Measurements from ENCODE around the gene CYP20A1.
"Not testable (repeated sequence)": the region's sequence is repeated elsewhere in the genome, so short reads cannot be mapped to it uniquely, and the experiment has no call there.

Gene CYP20A1

GRCh38 chr2:203209538-203209937 is 29.3 kb upstream of the CYP20A1 start:
- no peak overlapping the region for H3K4me3 ChIP-seq (ENCODE audit: low read length)
- H3K9me3 ChIP-seq (ENCODE audit: control insufficient read depth, insufficient read depth, low read length) = no peaks in the 10 kb centered on the region
- no peak overlapping the region for H3K4me2 ChIP-seq (ENCODE audit: low read length)
- H3K27ac ChIP-seq (ENCODE audit: low read depth, low read length) = no peak overlapping the region
- no peaks in the 10 kb centered on the region for H3K79me2 ChIP-seq (ENCODE audit: control insufficient read depth, low read length)
- H3K9me2 ChIP-seq (replicated peaks; ENCODE audit: control insufficient read depth, low read length) = no peaks in the 10 kb centered on the region
- TF ChIP-seq CTCF (IDR thresholded peaks at IDR 0.05; ENCODE audit: low read depth, low read length, poor library complexity, severe bottlenecking) (no peak), EZH2phosphoT487 (IDR thresholded peaks at IDR 0.05; ENCODE audit: borderline replicate concordance, low read length) (no peak)
- H3F3A ChIP-seq (ENCODE audit: control insufficient read depth, insufficient read depth) = no peaks in the 10 kb centered on the region
- no peaks in the 10 kb centered on the region for H3K36me3 ChIP-seq (ENCODE audit: control insufficient read depth, low read length)
- H3K4me1 ChIP-seq (ENCODE audit: control insufficient read depth, low read length) = no peaks in the 10 kb centered on the region
- H4K20me1 ChIP-seq (ENCODE audit: control insufficient read depth, insufficient read depth, low read depth, low read length) = no peaks in the 10 kb centered on the region
- H3K27me3 ChIP-seq (ENCODE audit: control insufficient read depth, low read length) = no peaks in the 10 kb centered on the region

GRCh38 chr2:203225423-203226039 is 13.3 kb upstream of the CYP20A1 start:
- TF ChIP-seq EZH2phosphoT487 (IDR thresholded peaks at IDR 0.05; ENCODE audit: borderline replicate concordance, low read length) (no peak), CTCF (IDR thresholded peaks at IDR 0.05; ENCODE audit: low read depth, low read length, poor library complexity, severe bottlenecking) (peak; percentile 69)
- Histone ChIP-seq H3K27ac (ENCODE audit: low read depth, low read length) (no peak overlapping the region), H3K9me3 (ENCODE audit: control insufficient read depth, insufficient read depth, low read length) (no peaks in the 10 kb centered on the region), H3K9me2 (replicated peaks; ENCODE audit: control insufficient read depth, low read length) (no peaks in the 10 kb centered on the region), H3K4me2 (ENCODE audit: low read length) (no peak overlapping the region), H3K27me3 (ENCODE audit: control insufficient read depth, low read length) (no peaks in the 10 kb centered on the region), H3K4me3 (ENCODE audit: low read length) (no peak overlapping the region), H4K20me1 (ENCODE audit: control insufficient read depth, insufficient read depth, low read depth, low read length) (no peaks in the 10 kb centered on the region), H3F3A (ENCODE audit: control insufficient read depth, insufficient read depth) (no peaks in the 10 kb centered on the region), H3K36me3 (ENCODE audit: control insufficient read depth, low read length) (no peaks in the 10 kb centered on the region), H3K4me1 (ENCODE audit: control insufficient read depth, low read length) (no peaks in the 10 kb centered on the region), H3K79me2 (ENCODE audit: control insufficient read depth, low read length) (no peaks in the 10 kb centered on the region)

GRCh38 chr2:203229674-203230073 is 9.1 kb upstream of the CYP20A1 start:
- H3K79me2 ChIP-seq (ENCODE audit: control insufficient read depth, low read length); H3K4me2 ChIP-seq (ENCODE audit: low read length); H3F3A ChIP-seq (ENCODE audit: control insufficient read depth, insufficient read depth); H3K9me3 ChIP-seq (ENCODE audit: control insufficient read depth, insufficient read depth, low read length); H3K27me3 ChIP-seq (ENCODE audit: control insufficient read depth, low read length); H3K36me3 ChIP-seq (ENCODE audit: control insufficient read depth, low read length); H3K4me3 ChIP-seq (ENCODE audit: low read length); H3K4me1 ChIP-seq (ENCODE audit: control insufficient read depth, low read length); H4K20me1 ChIP-seq (ENCODE audit: control insufficient read depth, insufficient read depth, low read depth, low read length); H3K9me2 ChIP-seq (replicated peaks; ENCODE audit: control insufficient read depth, low read length); H3K27ac ChIP-seq (ENCODE audit: low read depth, low read length): not testable (repeated sequence)

GRCh38 chr2:203237346-203238238 is 1.2 kb upstream of the CYP20A1 start:
- Histone ChIP-seq H3K27ac (ENCODE audit: low read depth, low read length) (no peak overlapping the region), H3F3A (ENCODE audit: control insufficient read depth, insufficient read depth) (peaks cover 8% of the 10 kb centered on the region), H3K79me2 (ENCODE audit: control insufficient read depth, low read length) (peaks cover 29% of the 10 kb centered on the region), H3K36me3 (ENCODE audit: control insufficient read depth, low read length) (peaks cover 10% of the 10 kb centered on the region), H3K27me3 (ENCODE audit: control insufficient read depth, low read length) (no peaks in the 10 kb centered on the region), H3K9me3 (ENCODE audit: control insufficient read depth, insufficient read depth, low read length) (no peaks in the 10 kb centered on the region), H3K4me2 (ENCODE audit: low read length) (peak overlapping the region; percentile 84), H3K4me3 (ENCODE audit: low read length) (peak overlapping the region; percentile 97), H3K9me2 (replicated peaks; ENCODE audit: control insufficient read depth, low read length) (no peaks in the 10 kb centered on the region), H3K4me1 (ENCODE audit: control insufficient read depth, low read length) (peaks cover 20% of the 10 kb centered on the region), H4K20me1 (ENCODE audit: control insufficient read depth, insufficient read depth, low read depth, low read length) (0 out of 2 replicates have a peak, but pooled peaks cover 5% of the 10 kb centered on the region)
- TF ChIP-seq CTCF (IDR thresholded peaks at IDR 0.05; ENCODE audit: low read depth, low read length, poor library complexity, severe bottlenecking) (no peak), EZH2phosphoT487 (IDR thresholded peaks at IDR 0.05; ENCODE audit: borderline replicate concordance, low read length) (no peak)
